22Rv1 (cell line): ENCODE data around the gene SPIRE2.

Source experiments
- H3K27ac ChIP-seq: fragments of 450-650 bp; 2 replicates; pipeline ENCODE4 v1.5.1; 2017
- ZFX ChIP-seq: fragments of 450-650 bp; IDR thresholded peaks from 2 replicates; pipeline ENCODE4 v1.6.1; 2017; ENCODE audit warnings: antibody characterized with exemption, borderline replicate concordance
- TF ChIP-seq, protein P1 (sequence below): fragments of 450-650 bp; IDR thresholded peaks from 2 replicates; pipeline ENCODE4 v1.5.1; 2017; ENCODE audit warnings: mild to moderate bottlenecking

SPIRE2 gene

DNA sequence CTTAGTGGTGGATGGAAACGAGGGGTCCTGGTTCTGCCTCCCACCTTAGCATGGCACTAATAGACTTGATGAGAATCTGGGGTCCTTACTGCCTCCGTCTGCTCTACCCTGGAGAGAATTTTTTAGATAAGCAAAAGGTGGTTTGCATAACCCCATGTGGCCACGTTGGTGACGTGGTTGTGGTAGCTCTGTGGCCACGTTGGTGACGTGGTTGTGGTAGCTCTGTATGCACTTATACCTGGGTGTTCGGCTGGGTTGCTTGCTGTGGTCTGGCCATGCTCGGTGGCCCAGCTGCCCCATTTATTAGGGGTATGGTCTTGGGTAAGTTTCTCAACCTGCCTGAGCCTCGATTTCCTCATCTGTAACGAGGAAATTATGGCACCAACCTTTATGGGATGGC lies 13.0 kb downstream of the SPIRE2 start:
- TF ChIP-seq, protein P1, sequence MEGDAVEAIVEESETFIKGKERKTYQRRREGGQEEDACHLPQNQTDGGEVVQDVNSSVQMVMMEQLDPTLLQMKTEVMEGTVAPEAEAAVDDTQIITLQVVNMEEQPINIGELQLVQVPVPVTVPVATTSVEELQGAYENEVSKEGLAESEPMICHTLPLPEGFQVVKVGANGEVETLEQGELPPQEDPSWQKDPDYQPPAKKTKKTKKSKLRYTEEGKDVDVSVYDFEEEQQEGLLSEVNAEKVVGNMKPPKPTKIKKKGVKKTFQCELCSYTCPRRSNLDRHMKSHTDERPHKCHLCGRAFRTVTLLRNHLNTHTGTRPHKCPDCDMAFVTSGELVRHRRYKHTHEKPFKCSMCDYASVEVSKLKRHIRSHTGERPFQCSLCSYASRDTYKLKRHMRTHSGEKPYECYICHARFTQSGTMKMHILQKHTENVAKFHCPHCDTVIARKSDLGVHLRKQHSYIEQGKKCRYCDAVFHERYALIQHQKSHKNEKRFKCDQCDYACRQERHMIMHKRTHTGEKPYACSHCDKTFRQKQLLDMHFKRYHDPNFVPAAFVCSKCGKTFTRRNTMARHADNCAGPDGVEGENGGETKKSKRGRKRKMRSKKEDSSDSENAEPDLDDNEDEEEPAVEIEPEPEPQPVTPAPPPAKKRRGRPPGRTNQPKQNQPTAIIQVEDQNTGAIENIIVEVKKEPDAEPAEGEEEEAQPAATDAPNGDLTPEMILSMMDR: no peak
- TF ChIP-seq ZFX: no peak
- no peak overlapping the region for H3K27ac ChIP-seq

DNA sequence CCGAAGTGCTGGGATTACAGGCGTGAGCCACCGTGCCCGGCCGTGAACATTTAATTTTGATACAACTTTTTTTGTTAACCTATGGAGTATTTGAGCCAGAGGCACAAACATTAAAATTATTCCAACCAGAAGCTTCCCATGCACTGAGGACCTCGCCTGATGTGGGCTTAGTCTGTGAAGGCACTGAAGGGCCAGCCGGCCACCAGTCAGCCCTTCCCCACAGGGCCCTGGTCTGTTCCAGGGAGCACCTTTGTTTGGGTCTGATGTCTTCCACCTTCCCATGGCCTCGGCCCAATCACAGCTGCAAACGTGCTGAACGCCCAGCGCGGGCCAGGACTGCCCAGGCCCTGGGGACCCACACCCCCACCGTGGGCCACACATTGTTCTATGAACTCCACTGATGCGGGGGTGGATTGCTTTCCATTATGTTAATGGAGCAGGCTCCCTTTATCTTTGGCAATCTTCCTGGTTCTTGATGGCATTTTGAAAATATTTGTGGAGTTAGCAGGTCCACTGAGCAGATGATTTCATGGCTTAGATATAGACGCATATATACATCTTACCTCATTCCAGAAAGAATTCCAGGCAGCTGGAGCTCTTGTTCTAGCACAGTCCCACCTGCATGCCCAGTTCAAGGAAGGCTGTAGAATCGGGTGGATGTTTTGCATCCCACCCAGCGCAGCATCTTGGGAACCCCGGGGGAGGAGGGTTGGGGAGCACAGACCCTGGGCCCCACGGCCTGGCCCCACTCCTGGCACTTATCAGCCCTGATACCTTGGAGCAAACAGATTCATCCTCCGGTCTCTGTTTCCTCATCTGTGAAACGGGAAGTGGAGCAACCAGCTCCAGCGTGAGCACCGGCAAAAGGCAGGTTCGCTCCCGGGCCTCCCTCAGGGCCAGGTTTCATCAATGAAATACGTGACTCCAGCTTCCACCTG lies 14.5 kb downstream of the SPIRE2 start:
- TF ChIP-seq ZFX: no peak
- TF ChIP-seq, protein P1: no peak
- H3K27ac ChIP-seq: peak overlapping the region; percentile 44

DNA sequence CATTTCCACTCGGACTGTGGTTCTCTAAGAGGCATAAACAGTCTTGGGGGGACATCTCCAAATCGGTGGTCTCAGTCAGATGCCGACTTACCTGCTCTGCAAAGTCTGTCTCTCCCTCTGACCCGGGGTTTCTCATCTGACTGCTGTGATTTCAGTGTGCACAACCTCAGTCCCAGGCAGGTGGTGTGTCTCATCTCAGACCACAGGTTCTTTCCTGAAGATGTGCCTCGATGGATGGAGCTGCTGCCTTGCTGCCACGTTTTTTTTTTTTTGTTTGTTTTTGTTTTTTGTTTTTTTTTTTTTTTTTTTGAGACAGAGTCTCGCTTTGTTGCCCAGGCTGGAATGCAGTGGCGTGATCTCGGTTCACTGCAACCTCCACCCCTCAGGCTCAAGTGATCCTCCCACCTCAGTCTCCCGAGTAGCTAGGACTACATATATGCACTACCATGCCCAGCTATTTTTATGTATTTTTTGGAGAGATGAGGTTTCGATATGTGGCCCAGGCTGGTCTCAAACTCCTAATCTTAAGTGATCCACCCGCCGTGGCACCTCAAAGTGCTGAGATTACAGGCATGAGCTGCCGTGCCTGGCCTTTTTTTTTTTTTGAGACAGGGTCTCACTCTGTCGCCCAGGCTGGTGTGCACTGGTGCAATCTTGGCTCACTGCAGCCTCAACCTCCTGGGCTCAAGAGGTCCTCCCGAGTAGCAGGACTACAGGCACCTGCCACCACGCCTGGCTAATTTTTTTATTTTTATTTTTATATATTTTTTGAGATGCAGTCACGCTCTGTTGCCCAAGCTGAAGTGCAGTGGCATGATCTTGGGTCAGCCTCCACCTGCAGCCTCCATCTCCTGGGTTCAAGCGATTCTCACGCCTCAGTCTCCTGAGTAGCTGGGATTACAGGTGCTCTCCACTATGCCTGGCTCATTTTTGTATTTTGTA lies 15.4 kb downstream of the SPIRE2 start:
- H3K27ac ChIP-seq: peak overlapping the region; percentile 44
- TF ChIP-seq, protein P1: no peak
- no peak for TF ChIP-seq ZFX

DNA sequence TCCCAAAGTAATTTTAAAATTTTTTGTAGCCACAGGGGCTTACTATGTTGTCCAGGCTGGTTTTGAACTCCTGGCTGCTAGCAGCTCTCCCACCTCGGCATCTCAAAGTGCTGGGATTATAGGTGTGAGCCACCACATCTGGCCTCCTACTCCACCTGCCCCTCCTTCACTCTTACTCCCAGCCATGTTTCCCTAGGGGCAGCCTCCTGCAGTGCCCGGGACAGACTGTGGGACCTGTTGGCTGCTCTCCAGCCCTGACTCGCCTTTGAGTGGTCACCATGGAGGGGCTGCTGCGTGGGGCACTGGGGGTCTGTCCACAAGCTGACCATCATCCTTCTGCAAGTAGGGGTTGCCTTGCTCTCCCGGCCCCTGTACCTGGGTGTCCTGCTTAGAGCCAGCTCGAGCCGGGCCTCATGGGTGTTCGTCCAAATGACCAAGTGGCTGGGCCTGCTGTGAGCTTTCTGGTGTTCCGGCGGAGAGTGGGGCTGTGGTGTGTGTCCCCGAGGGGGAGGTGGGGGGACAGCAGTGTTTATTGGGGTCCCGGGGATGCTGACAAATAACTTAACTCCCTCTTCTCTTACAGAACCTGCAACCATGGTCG lies 16.6 kb downstream of the SPIRE2 start:
- no peak overlapping the region for H3K27ac ChIP-seq
- TF ChIP-seq, protein P1: no peak

DNA sequence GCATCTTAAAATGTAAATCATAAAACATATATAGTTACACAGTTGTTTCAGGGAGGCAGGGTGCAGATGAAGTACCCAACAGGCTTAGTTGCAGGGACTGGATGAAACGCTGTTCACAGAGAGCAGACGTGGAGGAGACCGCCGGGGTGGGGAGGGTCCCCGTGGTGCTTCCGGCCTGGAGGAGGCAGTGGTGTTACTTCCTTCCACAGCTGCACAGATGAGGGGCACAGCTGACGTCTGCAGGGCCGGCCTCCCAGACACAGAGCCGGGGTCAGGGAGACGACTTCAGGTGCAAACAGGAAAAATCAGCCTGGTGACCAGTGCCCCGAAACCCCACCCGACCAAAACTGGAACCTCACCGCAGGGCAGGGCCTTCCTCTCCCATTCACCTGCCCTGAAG lies 17.1 kb downstream of the SPIRE2 start:
- no peak overlapping the region for H3K27ac ChIP-seq
- no peak for TF ChIP-seq ZFX
- TF ChIP-seq, protein P1: no peak

DNA sequence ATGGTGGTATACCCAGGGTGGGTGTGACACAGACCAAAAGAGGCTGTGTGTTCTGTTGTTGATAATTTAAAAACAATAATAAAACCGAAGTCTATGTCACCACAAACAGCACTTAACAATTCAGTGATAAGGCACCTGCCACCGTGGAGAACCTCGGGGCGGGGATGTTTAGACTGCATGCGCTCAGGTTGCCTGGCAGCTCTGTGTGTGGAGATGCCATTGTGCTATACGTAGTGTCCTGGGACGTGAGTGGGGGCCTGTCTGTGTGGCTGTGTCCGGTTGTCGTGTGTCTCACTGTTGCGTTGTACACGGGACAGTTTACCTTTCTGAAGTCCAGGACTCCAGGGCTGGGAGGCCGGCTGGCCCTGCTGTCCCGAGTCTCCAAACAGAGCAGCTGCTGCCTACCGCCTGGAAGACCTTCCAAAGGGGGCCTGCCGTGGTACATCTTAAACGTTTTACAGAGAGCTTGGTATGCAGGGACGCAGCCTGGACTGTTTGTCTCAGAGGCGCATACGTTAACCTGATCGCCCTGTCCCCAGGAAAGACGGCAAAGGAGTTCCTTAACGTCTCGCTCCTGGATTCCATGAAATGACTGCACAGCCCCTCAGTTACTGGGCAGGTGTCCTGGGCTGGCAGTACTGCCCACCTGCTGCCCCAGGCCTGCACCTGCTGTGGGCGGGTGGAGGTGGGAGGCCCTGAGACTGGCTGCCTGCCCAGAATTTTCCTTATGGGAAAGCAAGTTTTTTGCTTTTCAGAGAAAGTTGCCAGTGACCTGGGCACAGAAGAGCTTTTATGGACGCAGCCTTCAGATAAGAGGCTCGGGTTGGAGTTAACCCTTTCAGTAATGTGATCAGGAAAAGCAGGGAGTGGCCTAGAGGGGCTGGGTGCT lies 19.0 kb downstream of the SPIRE2 start:
- no peak overlapping the region for H3K27ac ChIP-seq
- TF ChIP-seq, protein P1: no peak
